ENCODE measurements around the gene GLT1D1.

Gene GLT1D1

DNA sequence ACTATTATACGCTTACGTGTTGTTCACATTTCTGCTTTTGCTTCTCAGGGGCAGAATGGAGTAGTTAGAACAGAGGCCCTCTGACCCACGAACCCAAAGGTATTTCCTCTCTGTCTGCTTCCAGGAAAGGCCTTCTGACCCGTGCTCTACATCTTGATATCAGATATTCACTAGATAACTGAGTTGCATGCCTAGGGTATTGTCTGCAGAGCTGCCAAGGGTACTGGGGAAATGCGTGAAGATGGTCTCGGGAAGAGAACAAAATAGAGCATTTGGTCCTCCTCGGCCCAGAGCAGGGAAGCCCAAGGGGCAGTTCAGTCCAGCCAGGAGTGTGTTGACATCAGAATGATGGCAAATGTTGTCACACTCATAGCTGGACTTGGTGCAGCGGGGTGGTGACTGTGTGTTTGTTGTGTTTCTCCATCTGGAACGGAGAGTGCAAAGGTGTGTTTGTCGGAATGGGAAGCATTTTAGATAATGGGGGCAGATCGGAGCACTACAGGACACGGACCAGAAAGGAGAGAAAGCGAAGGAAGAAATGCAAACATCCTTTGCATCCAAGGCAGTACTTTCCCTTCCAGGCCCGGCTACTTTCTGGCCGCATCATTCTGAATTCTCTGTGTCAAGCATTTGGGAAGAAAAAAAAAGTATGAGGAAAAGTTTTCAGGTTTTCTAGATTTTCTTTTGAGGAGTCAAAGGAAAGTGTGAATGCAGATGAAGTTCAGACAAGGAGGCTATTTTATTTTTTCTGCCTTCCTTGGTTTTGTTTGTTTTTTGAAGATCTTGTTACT lies 8.1 kb downstream of the GLT1D1 start:
- Histone ChIP-seq H3K4me2 (ENCODE audit: low read length) (no peak overlapping the region), H3K4me3 (ENCODE audit: low read length) (no peak overlapping the region), H3K4me1 (ENCODE audit: control insufficient read depth, insufficient read depth, low read length) (no peaks in the 10 kb centered on the region), H3K9ac (ENCODE audit: low read depth, low read length) (no peak overlapping the region), H3K27me3 (ENCODE audit: control insufficient read depth, insufficient read depth, low read length) (no peaks in the 10 kb centered on the region), H3K9me3 (replicated peaks; ENCODE audit: low read length) (no peaks in the 10 kb centered on the region), H3K36me3 (ENCODE audit: insufficient read depth, low read length) (no peaks in the 10 kb centered on the region)

DNA sequence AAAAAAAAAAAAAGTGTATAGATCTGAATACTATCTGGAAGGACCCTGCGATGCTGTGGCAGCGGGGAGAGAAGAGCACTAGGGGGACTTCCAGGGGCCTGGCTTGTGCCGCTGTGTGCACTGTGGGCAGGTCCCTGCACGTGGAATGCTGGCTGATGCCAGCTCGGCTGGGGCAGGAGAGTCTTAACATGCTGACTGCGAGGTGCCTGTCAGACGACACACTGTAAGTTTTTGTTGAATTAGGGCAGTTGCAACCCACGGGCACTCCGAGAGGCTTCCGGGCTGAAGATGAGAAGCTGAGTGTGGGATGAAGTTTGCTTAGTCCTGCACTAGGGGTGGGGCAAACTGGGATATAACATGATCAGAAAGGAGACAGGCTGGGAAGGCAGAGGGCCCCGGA lies 10.7 kb downstream of the GLT1D1 start:
- Histone ChIP-seq H3K4me3 (ENCODE audit: low read length) (no peak overlapping the region), H3K4me2 (ENCODE audit: low read length) (no peak overlapping the region)

DNA sequence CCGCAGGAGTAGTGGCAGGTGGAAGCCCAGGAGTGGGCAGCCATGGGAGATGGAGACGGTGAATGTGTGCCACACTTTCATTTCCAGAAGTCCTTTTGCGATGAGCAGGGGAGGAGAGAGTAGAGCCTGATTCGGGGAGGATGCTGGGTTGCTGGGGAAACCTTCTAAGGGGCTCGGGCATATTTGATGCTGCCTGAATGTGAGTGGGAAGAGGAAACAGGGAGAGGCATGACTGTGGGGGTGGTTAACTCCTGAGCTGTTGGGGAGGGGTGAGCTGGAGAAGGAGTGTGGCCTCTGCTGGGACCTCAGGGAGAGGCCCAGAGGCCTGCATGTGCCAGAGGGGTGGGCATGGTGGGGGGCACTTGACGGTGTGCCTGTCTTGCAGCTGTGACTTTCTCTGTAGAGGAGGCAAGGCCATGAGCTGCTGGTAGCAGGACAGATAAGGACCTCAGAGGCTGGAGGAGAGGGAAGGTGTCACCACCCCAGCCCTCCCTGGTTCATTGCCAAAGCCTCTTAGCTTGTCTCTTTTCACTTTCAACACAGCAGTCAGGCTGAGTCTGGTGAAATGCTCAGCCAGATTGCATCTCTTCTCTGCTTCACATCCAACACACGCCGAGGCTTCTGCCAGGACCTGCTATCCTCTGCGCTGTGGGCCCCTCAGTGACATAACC lies 11.4 kb downstream of the GLT1D1 start:
- H3K4me2 ChIP-seq (ENCODE audit: low read length): no peak overlapping the region
- no peak overlapping the region for H3K9ac ChIP-seq (ENCODE audit: low read depth, low read length)
- H3K36me3 ChIP-seq (ENCODE audit: insufficient read depth, low read length): no peaks in the 10 kb centered on the region
- no peaks in the 10 kb centered on the region for H3K9me3 ChIP-seq (replicated peaks; ENCODE audit: low read length)
- no peaks in the 10 kb centered on the region for H3K27me3 ChIP-seq (ENCODE audit: control insufficient read depth, insufficient read depth, low read length)
- H3K4me1 ChIP-seq (ENCODE audit: control insufficient read depth, insufficient read depth, low read length): no peaks in the 10 kb centered on the region
- H3K4me3 ChIP-seq (ENCODE audit: low read length): no peak overlapping the region

More for the DNA sequence above, 10.7 kb downstream of the GLT1D1 start:
- Histone ChIP-seq H3K9me3 (replicated peaks; ENCODE audit: low read length) (no peaks in the 10 kb centered on the region), H3K9ac (ENCODE audit: low read depth, low read length) (no peak overlapping the region), H3K27me3 (ENCODE audit: control insufficient read depth, insufficient read depth, low read length) (no peaks in the 10 kb centered on the region), H3K36me3 (ENCODE audit: insufficient read depth, low read length) (no peaks in the 10 kb centered on the region), H3K4me1 (ENCODE audit: control insufficient read depth, insufficient read depth, low read length) (no peaks in the 10 kb centered on the region)

DNA sequence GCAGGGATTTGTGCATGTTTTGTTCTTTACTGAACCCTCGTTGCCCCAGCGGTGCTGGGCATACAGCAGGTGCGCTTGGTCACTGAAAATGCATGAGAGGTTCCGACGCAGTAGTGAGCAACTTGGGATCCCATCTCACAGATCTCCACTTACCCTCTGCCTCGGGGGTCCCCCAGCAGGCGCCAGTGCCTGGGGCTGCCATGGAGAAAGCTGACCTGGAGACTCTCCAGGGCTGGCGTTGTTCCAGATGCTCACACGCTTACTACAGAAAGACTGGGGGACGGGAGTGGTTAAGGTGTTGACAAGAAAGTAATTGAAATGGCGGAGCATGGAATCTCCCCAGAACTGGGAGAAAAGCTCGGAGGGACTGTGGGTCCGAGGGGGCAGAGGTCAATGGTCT lies 14.2 kb downstream of the GLT1D1 start:
- Histone ChIP-seq H3K4me3 (ENCODE audit: low read length) (no peak overlapping the region), H3K9ac (ENCODE audit: low read depth, low read length) (no peak overlapping the region), H3K36me3 (ENCODE audit: insufficient read depth, low read length) (no peaks in the 10 kb centered on the region), H3K9me3 (replicated peaks; ENCODE audit: low read length) (no peaks in the 10 kb centered on the region), H3K4me1 (ENCODE audit: control insufficient read depth, insufficient read depth, low read length) (no peaks in the 10 kb centered on the region), H3K4me2 (ENCODE audit: low read length) (no peak overlapping the region), H3K27me3 (ENCODE audit: control insufficient read depth, insufficient read depth, low read length) (no peaks in the 10 kb centered on the region)

DNA sequence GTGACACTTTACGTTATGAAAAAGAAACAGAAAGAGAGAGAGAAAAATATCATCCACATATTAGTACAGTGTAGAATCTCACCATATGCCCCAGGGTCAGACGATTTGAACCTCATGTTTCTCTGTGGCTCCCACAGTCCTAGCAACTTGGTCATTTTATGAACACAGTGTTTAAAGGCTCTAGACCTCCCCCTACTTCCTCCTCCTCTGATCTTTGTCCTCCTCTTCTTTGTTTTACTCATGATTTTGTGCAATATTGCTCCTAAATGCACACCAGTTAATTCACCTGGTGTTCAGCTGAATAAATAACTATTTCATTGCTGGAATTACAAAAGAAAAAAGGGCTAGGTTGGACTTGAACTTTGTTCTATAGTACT lies 18.2 kb downstream of the GLT1D1 start:
- H3K9me3 ChIP-seq (replicated peaks; ENCODE audit: low read length): no peaks in the 10 kb centered on the region
- no peaks in the 10 kb centered on the region for H3K27me3 ChIP-seq (ENCODE audit: control insufficient read depth, insufficient read depth, low read length)
- no peaks in the 10 kb centered on the region for H3K36me3 ChIP-seq (ENCODE audit: insufficient read depth, low read length)
- H3K9ac ChIP-seq (ENCODE audit: low read depth, low read length): no peak overlapping the region
- H3K4me3 ChIP-seq (ENCODE audit: low read length): no peak overlapping the region
- no peak overlapping the region for H3K4me2 ChIP-seq (ENCODE audit: low read length)
- no peaks in the 10 kb centered on the region for H3K4me1 ChIP-seq (ENCODE audit: control insufficient read depth, insufficient read depth, low read length)

DNA sequence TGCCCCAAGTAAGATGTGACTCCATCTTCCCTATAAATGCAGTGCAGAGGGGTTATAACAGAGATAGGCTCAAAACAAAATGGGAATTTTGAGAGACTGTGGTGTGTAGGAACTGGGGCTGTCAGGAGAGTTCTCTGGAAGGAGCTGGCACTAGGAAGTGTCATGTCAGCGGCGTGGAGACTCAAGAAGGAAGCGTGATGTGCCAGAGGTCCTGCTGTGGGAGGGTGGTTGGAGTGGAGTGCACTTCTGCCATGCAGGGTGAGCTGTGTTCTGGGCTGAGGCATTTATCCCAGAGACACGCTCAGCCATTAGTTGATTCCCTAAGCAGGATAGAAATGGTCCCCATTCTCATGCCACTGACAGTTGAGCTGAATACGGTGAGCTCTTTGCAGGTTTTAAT lies 19.0 kb downstream of the GLT1D1 start:
- Histone ChIP-seq H3K9ac (ENCODE audit: low read depth, low read length) (no peak overlapping the region), H3K4me2 (ENCODE audit: low read length) (no peak overlapping the region), H3K9me3 (replicated peaks; ENCODE audit: low read length) (no peaks in the 10 kb centered on the region), H3K4me1 (ENCODE audit: control insufficient read depth, insufficient read depth, low read length) (no peaks in the 10 kb centered on the region), H3K36me3 (ENCODE audit: insufficient read depth, low read length) (no peaks in the 10 kb centered on the region), H3K27me3 (ENCODE audit: control insufficient read depth, insufficient read depth, low read length) (no peaks in the 10 kb centered on the region), H3K4me3 (ENCODE audit: low read length) (no peak overlapping the region)

DNA sequence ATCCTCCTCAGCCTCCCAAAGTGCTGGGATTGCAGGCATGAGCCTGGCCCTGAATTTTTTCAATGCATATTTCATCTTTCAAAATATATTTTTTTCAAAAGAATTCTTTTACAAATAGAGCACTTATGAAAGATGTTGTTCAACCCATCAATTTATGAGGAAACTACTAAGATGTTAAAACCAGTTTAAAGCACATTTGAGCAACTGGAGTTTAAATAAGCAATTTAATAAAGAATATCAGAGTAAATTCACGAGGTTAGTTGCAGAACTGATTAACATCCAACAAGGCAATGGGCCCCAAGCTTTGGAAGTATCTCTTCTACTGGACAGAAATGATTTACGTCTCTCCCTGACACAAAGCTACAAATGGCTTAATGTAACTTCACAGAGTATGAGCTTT lies 23.3 kb downstream of the GLT1D1 start:
- Histone ChIP-seq H3K9me3 (replicated peaks; ENCODE audit: low read length) (no peaks in the 10 kb centered on the region), H3K27me3 (ENCODE audit: control insufficient read depth, insufficient read depth, low read length) (no peaks in the 10 kb centered on the region), H3K36me3 (ENCODE audit: insufficient read depth, low read length) (no peaks in the 10 kb centered on the region)

DNA sequence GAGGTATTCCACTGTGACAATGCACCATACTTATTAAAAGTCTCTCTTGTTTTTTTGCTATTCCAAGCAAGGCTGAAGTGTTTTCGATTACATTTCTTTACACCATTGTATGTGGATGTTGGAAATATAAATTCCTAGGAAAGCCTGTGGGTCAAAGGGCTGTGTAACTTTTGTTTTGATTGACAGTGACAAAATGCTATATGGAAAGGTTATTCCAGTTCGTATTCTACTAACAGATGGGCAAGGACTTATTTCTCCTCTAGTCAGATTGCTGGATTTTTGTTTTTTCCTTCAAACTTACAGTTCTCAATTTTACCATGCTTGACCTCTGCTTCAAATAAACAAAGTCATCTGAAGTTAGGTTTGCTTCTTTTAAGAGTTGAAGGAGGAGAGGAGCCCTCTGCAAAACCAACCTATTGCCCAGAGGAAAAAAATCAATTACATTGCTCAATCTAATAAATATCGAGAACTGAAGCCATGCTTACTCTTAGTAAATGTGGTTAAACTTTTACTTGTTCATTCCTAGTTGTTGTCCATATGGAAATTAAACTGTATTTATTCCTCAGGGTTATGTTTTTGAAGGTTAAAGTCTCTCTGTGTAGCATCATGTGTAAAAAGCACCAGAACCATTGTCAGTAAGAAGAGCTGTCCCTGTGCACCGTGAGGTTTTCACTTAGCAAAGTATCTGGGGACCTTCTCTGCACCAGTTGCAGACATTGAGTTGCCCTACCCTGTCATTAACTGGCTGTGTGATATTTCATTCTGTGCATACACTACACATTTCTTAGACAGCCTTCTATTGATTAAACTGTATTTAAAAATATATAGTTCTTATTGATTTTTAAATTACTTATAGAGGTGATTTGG lies 26.9 kb downstream of the GLT1D1 start:
- Histone ChIP-seq H3K4me1 (ENCODE audit: control insufficient read depth, insufficient read depth, low read length) (no peaks in the 10 kb centered on the region), H3K9ac (ENCODE audit: low read depth, low read length) (no peak overlapping the region), H3K4me3 (ENCODE audit: low read length) (no peak overlapping the region), H3K4me2 (ENCODE audit: low read length) (no peak overlapping the region), H3K9me3 (replicated peaks; ENCODE audit: low read length) (no peaks in the 10 kb centered on the region), H3K27me3 (ENCODE audit: control insufficient read depth, insufficient read depth, low read length) (no peaks in the 10 kb centered on the region), H3K36me3 (ENCODE audit: insufficient read depth, low read length) (no peaks in the 10 kb centered on the region)

More for the DNA sequence above, 23.3 kb downstream of the GLT1D1 start:
- no peak overlapping the region for H3K4me2 ChIP-seq (ENCODE audit: low read length)
- H3K4me1 ChIP-seq (ENCODE audit: control insufficient read depth, insufficient read depth, low read length): no peaks in the 10 kb centered on the region
- H3K4me3 ChIP-seq (ENCODE audit: low read length): no peak overlapping the region
- no peak overlapping the region for H3K9ac ChIP-seq (ENCODE audit: low read depth, low read length)

DNA sequence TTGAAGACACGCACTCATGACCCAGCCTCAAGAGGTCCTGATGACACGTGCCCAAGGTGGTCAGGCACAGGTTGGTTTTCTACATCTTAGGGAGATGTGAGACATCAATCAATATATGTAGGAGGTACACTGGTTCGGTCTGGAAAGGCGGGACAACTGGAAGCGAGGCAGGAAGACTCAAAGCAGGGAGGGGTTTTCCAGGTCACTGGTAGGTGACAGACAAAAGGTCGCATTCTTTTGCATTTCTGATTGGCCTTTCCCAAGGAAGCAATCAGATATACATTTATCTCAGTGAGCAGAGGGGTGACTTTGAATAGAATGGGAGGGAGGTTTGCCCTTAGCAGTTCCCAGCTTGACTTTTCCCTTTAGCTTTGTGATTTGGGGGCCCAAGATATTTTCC lies 38.6 kb downstream of the GLT1D1 start:
- H3K4me1 ChIP-seq (ENCODE audit: control insufficient read depth, insufficient read depth, low read length): no peaks in the 10 kb centered on the region
- no peak overlapping the region for H3K4me2 ChIP-seq (ENCODE audit: low read length)
- H3K4me3 ChIP-seq (ENCODE audit: low read length): no peak overlapping the region
- no peak overlapping the region for H3K9ac ChIP-seq (ENCODE audit: low read depth, low read length)
- H3K9me3 ChIP-seq (replicated peaks; ENCODE audit: low read length): no peaks in the 10 kb centered on the region
- H3K36me3 ChIP-seq (ENCODE audit: insufficient read depth, low read length): no peaks in the 10 kb centered on the region
- no peaks in the 10 kb centered on the region for H3K27me3 ChIP-seq (ENCODE audit: control insufficient read depth, insufficient read depth, low read length)

DNA sequence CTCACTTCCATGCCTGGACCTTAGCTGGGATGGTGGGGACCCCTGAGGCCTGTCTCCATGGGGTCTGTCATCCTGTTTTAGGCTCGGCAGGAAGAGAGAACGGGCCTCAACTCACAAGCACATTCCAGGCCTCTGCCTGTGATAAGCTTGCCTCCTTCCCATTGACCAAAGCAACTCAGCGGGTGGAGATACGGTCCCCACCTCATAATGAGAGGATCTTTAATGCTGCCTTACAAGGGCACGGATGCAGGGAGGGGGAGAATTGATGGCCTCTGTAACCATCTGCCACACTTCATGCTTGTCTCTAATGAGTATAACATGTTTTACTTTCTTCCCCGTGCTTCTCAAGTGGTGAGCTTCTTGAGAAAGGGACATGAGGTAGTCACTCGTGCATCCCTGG lies 50.0 kb downstream of the GLT1D1 start:
- Histone ChIP-seq H3K27me3 (ENCODE audit: control insufficient read depth, insufficient read depth, low read length) (no peaks in the 10 kb centered on the region), H3K4me1 (ENCODE audit: control insufficient read depth, insufficient read depth, low read length) (no peaks in the 10 kb centered on the region), H3K36me3 (ENCODE audit: insufficient read depth, low read length) (no peaks in the 10 kb centered on the region)

DNA sequence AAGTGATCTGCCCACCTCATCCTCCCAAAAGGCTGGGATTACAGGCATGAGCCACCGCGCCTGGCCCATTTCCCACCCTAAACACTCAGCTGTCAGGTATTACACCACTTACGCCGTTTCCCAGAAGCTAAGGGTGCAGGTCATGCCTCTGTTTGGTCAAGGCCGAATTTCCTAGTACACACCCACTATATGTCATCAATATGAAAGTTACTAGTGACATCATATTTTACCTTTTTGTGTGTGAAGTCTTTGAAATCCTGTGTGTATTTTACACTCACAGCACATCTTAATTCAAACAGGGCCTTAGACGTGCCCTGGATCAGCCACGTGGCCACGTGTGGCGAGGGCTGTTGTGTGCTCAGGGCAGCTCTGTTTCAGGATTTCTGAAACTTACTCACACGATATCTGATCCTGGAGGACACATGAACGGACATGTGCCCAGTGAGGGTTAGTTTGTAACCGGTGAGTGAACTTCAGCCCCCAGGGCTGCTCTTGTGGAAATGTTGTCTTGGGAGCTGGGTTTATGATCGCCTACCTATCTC lies 51.8 kb downstream of the GLT1D1 start:
- Histone ChIP-seq H3K36me3 (ENCODE audit: insufficient read depth, low read length) (no peaks in the 10 kb centered on the region), H3K4me2 (ENCODE audit: low read length) (no peak overlapping the region), H3K4me3 (ENCODE audit: low read length) (no peak overlapping the region), H3K4me1 (ENCODE audit: control insufficient read depth, insufficient read depth, low read length) (no peaks in the 10 kb centered on the region), H3K9ac (ENCODE audit: low read depth, low read length) (no peak overlapping the region), H3K9me3 (replicated peaks; ENCODE audit: low read length) (no peaks in the 10 kb centered on the region), H3K27me3 (ENCODE audit: control insufficient read depth, insufficient read depth, low read length) (no peaks in the 10 kb centered on the region)

More for the DNA sequence above, 50.0 kb downstream of the GLT1D1 start:
- no peaks in the 10 kb centered on the region for H3K9me3 ChIP-seq (replicated peaks; ENCODE audit: low read length)
- no peak overlapping the region for H3K9ac ChIP-seq (ENCODE audit: low read depth, low read length)
- no peak overlapping the region for H3K4me2 ChIP-seq (ENCODE audit: low read length)
- no peak overlapping the region for H3K4me3 ChIP-seq (ENCODE audit: low read length)

All from skeletal muscle satellite cell (primary cell).